Suprapubic skin (tissue), 4 donors: ENCODE measurements around the gene PSAT1. TPM values are rescaled to one million over a fixed set of nuclear protein-coding genes. Genes with fewer than 3 reads are reported as not detected.

Experiments used
- DNase-seq, 2 donors: peaks; one replicate each; pipeline ENCODE4 v3.0.0-alpha.2; 2019; ENCODE audit warnings: low spot score in 2 of 2
- H3K27ac ChIP-seq: fragments of 200-600 bp; sonication (generic); one replicate; pipeline ENCODE4 v1.5.1; 2019
- H3K27me3 ChIP-seq: fragments of 200-600 bp; sonication (generic); one replicate; pipeline ENCODE4 v1.5.1; 2019
- H3K36me3 ChIP-seq: fragments of 200-600 bp; sonication (generic); one replicate; pipeline ENCODE4 v1.5.1; 2019
- H3K4me1 ChIP-seq: fragments of 200-600 bp; sonication (generic); one replicate; pipeline ENCODE4 v1.5.1; 2019
- H3K4me3 ChIP-seq: fragments of 200-600 bp; sonication (generic); one replicate; pipeline ENCODE4 v1.5.1; 2019; ENCODE audit warnings: mild to moderate bottlenecking
- H3K9me3 ChIP-seq: fragments of 200-600 bp; sonication (generic); one replicate; pipeline ENCODE4 v1.5.1; 2019
- CTCF ChIP-seq, 2 donors: fragments of 200-600 bp in 1 of 2; fragments of 450-650 bp in 1 of 2; sonication (generic) in 1 of 2; IDR thresholded peaks; one replicate each; pipeline ENCODE4 v1.5.1; 2016 to 2019; ENCODE audit warnings: antibody characterized with exemption in 2 of 2, mild to moderate bottlenecking in 1 of 2, moderate library complexity in 1 of 2
- EP300 ChIP-seq: sonication (generic); formaldehyde crosslinking; IDR thresholded peaks from one replicate; pipeline ENCODE4 v1.6.1; 2017; ENCODE audit warnings: antibody characterized with exemption
- POLR2A ChIP-seq, 2 donors: fragments of 450-650 bp; IDR thresholded peaks; one replicate each; pipeline ENCODE4 v1.6.1; 2017; ENCODE audit warnings: antibody characterized with exemption in 2 of 2, mild to moderate bottlenecking in 2 of 2, moderate library complexity in 2 of 2
- POLR2AphosphoS5 ChIP-seq, 3 donors: sonication (generic); formaldehyde crosslinking; IDR thresholded peaks; one replicate each; pipeline ENCODE4 v1.6.1; 2017; ENCODE audit warnings: antibody characterized with exemption in 3 of 3
- WGBS: methylation state at CpG from one replicate; pipeline ENCODE4 v1.1.5; 2018; 5-methylcytosine and 5-hydroxymethylcytosine counted together
- total RNA-seq, 4 donors: library from RNA; depleted of rRNA; stranded (reverse); fragments of >200 nt; gene quantifications; one replicate each; pipeline ENCODE4 v1.1.0, GENCODE V29; 2016

Gene PSAT1
- total RNA-seq, 4 donors from 2014 or later: 47.4 to 101 (median 75.7) TPM

- no peak for DNase-seq
- H3K9me3 ChIP-seq: no peaks in the 10 kb centered on the region
- no peak overlapping the region for H3K27ac ChIP-seq
- no peaks in the 10 kb centered on the region for H3K36me3 ChIP-seq
- 80% methylated on average over 3 of the region's 3 CpGs for WGBS
- no peak overlapping the region for H3K4me3 ChIP-seq
- TF ChIP-seq POLR2AphosphoS5 (IDR thresholded peaks at IDR 0.05): no peak
- no peak for TF ChIP-seq POLR2A (IDR thresholded peaks at IDR 0.05)
- TF ChIP-seq EP300: no peak
- TF ChIP-seq CTCF (IDR thresholded peaks at IDR 0.05): no peak
- H3K27me3 ChIP-seq: no peaks in the 10 kb centered on the region
- H3K4me1 ChIP-seq: no peaks in the 10 kb centered on the region
These were observed 35.5 kb downstream of the PSAT1 start for GRCh38 chr9:78332381-78332780.

- 88% methylated on average over 1 of the region's 1 CpG for WGBS
- H3K9me3 ChIP-seq: no peaks in the 10 kb centered on the region
- no peaks in the 10 kb centered on the region for H3K4me1 ChIP-seq
- no peaks in the 10 kb centered on the region for H3K36me3 ChIP-seq
- H3K27me3 ChIP-seq: no peaks in the 10 kb centered on the region
- TF ChIP-seq CTCF (IDR thresholded peaks at IDR 0.05) (no peak), POLR2A (IDR thresholded peaks at IDR 0.05) (no peak), EP300 (no peak), POLR2AphosphoS5 (IDR thresholded peaks at IDR 0.05) (no peak)
- no peak overlapping the region for H3K4me3 ChIP-seq
- no peak for DNase-seq
- no peak overlapping the region for H3K27ac ChIP-seq
These were observed 51.9 kb downstream of the PSAT1 start for GRCh38 chr9:78348848-78349247.

- no peaks in the 10 kb centered on the region for H3K27me3 ChIP-seq
- WGBS: 85% methylated on average over 2 of the region's 2 CpGs
- H3K36me3 ChIP-seq: no peaks in the 10 kb centered on the region
- H3K4me3 ChIP-seq: no peak overlapping the region
- no peak for TF ChIP-seq CTCF (IDR thresholded peaks at IDR 0.05)
- no peak for TF ChIP-seq POLR2A (IDR thresholded peaks at IDR 0.05)
- no peak for TF ChIP-seq POLR2AphosphoS5 (IDR thresholded peaks at IDR 0.05)
- H3K4me1 ChIP-seq: no peaks in the 10 kb centered on the region
- H3K9me3 ChIP-seq: no peaks in the 10 kb centered on the region
- DNase-seq: no peak
- H3K27ac ChIP-seq: no peak overlapping the region
These were observed 54.9 kb downstream of the PSAT1 start for GRCh38 chr9:78351816-78352215.

- TF ChIP-seq POLR2AphosphoS5 (IDR thresholded peaks at IDR 0.05): no peak
- TF ChIP-seq POLR2A (IDR thresholded peaks at IDR 0.05): no peak
- no peaks in the 10 kb centered on the region for H3K27me3 ChIP-seq
- no peaks in the 10 kb centered on the region for H3K9me3 ChIP-seq
- H3K4me1 ChIP-seq: no peaks in the 10 kb centered on the region
- H3K36me3 ChIP-seq: no peaks in the 10 kb centered on the region
- H3K27ac ChIP-seq: no peak overlapping the region
- DNase-seq: no peak
- H3K4me3 ChIP-seq: no peak overlapping the region
These were observed 57.5 kb downstream of the PSAT1 start for GRCh38 chr9:78354324-78354973.

- H3K36me3 ChIP-seq: no peaks in the 10 kb centered on the region
- no peak for DNase-seq
These were observed 58.1 kb downstream of the PSAT1 start for GRCh38 chr9:78354989-78355388.

More at GRCh38 chr9:78354989-78355388, 58.1 kb downstream of the PSAT1 start:
- Histone ChIP-seq H3K4me3 (no peak overlapping the region), H3K9me3 (no peaks in the 10 kb centered on the region), H3K4me1 (no peaks in the 10 kb centered on the region), H3K27me3 (no peaks in the 10 kb centered on the region), H3K27ac (no peak overlapping the region)
- 67% methylated on average over 3 of the region's 3 CpGs for WGBS
- no peak for TF ChIP-seq EP300
- TF ChIP-seq POLR2AphosphoS5 (IDR thresholded peaks at IDR 0.05): no peak
- TF ChIP-seq CTCF (IDR thresholded peaks at IDR 0.05): no peak
- no peak for TF ChIP-seq POLR2A (IDR thresholded peaks at IDR 0.05)
